Activated CD4-positive, alpha-beta T cell treated with anti-CD3 and anti-CD28 coated beads, Interleukin-2, amount 10 ng/mL, durations not matched to agents 24 days and 14 days (primary cell): Measurements from ENCODE around the gene ZNF318. TPM values are rescaled to one million over a fixed set of nuclear protein-coding genes. Genes with fewer than 3 reads are reported as not detected.

Experiments
- DNase-seq: peaks from one replicate; pipeline ENCODE4 v3.0.0; 2022
- H3K27ac Mint-ChIP-seq: one replicate; pipeline ENCODE4 v1.8.0; 2022; ENCODE audit warnings: mild to moderate bottlenecking, mixed read lengths
- H3K27me3 Mint-ChIP-seq: one replicate; pipeline ENCODE4 v1.8.0; 2022; ENCODE audit warnings: mixed read lengths
- H3K36me3 Mint-ChIP-seq: one replicate; pipeline ENCODE4 v1.8.0; 2022; ENCODE audit warnings: low read depth, mild to moderate bottlenecking, mixed read lengths
- H3K4me1 Mint-ChIP-seq: one replicate; pipeline ENCODE4 v1.8.0; 2021; ENCODE audit warnings: mixed read lengths
- H3K4me3 Mint-ChIP-seq: one replicate; pipeline ENCODE4 v1.8.0; 2022; ENCODE audit warnings: mild to moderate bottlenecking, moderate library complexity, mixed read lengths
- H3K9me3 Mint-ChIP-seq: one replicate; pipeline ENCODE4 v1.8.0; 2021; ENCODE audit warnings: mixed read lengths
- intact Hi-C: fragments of 100-400 bp; cut with micrococcal nuclease; formaldehyde crosslinking; loops from one replicate; pipeline ENCODE4 v1.15.1; 2023
- total RNA-seq: library from RNA; stranded (reverse); gene quantifications from 2 replicates; pipeline ENCODE4 v1.2.3, GENCODE V29; 2022

Gene ZNF318
- total RNA-seq, 1 donor from 2014 or later: 10.3 TPM

GRCh38 chr6:43297644-43298564 is 71.5 kb downstream of the ZNF318 start, which contains the start of gene SLC22A7:
Gene SLC22A7 (plus strand): TSS chr6:43298260. CDS start chr6:43298359, 99 bp downstream.
- DNase-seq: no peak
- intact Hi-C loops: no loop called here
- no peaks in the 10 kb centered on the region for H3K4me1 Mint-ChIP-seq
- H3K9me3 Mint-ChIP-seq: no peaks in the 10 kb centered on the region
- H3K27me3 Mint-ChIP-seq: peaks cover 19% of the 10 kb centered on the region
- no peak within 1 kb of the TSS for H3K4me3 Mint-ChIP-seq
- no peak within 1 kb of the TSS for H3K27ac Mint-ChIP-seq
- no peaks in the 10 kb centered on the region for H3K36me3 Mint-ChIP-seq

DNA sequence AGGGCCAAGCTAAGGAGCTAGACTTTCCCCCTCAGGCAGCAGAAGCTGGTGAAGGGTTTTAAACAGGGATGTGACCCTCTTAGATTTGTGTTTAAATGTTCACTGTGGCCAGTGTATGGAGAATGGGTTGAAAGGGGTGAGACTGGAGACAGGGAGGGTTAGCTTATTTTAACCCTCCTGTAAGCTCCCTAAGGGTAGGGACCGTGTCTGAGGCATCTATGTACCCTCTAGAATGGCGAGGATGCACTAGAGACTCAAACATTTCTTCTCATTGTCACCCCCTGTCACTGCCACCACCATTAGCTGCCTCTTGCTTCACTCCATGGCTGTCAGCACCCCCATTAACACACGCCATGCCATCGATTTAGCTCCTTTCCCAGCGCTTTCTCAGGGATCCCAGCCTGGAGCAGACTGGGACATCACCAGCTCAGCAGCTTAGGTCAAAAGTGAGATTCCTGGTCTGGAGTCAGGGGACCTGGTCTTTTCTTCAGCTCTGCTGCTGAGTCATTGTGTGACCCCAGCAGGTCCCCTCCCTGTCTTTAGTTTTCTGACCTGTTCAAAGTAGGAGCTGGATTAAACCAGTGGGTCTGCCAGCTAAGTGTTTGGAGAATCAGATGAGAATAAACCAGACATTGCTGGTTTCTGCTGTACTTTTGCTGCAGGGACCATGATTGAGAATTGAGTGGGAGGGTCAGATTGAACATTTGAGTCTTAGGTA is 72.5 kb downstream of the ZNF318 start:
- no peak for DNase-seq
- H3K4me1 Mint-ChIP-seq: no peaks in the 10 kb centered on the region
- H3K27ac Mint-ChIP-seq: no peak overlapping the region
- intact Hi-C loops: no loop called here
- no peaks in the 10 kb centered on the region for H3K9me3 Mint-ChIP-seq
- H3K4me3 Mint-ChIP-seq: no peak overlapping the region
- no peaks in the 10 kb centered on the region for H3K36me3 Mint-ChIP-seq
- H3K27me3 Mint-ChIP-seq: peaks cover 19% of the 10 kb centered on the region

DNA sequence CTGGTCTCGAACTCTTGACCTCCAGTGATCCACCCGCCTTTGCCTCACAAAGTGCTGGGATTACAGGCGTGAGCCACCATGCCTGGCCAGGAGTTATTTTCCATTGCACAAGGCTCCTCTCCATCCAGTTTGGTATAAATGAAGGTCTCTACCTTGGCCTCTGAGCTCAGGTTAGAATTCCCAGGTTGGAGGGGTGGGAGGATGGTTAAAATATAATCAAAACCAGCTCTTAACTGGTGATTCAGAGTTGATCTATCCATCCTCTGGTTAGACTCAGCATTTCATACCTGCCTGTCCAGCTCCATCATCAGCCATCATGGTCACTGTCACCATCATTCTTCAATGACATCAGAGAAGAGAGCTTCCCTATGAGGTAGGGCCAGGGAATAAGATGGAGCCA is 74.0 kb downstream of the ZNF318 start:
- Mint-ChIP-seq H3K27ac (no peak overlapping the region), H3K4me3 (no peak overlapping the region), H3K9me3 (no peaks in the 10 kb centered on the region), H3K4me1 (no peaks in the 10 kb centered on the region), H3K36me3 (no peaks in the 10 kb centered on the region), H3K27me3 (peaks cover 19% of the 10 kb centered on the region)
- no peak for DNase-seq
- intact Hi-C loops: no loop called here

GRCh38 chr6:43294536-43294935 is 74.9 kb downstream of the ZNF318 start:
- no peak overlapping the region for H3K27ac Mint-ChIP-seq
- peaks cover 15% of the 10 kb centered on the region for H3K27me3 Mint-ChIP-seq
- intact Hi-C loops: no loop called here
- DNase-seq: no peak
- H3K4me1 Mint-ChIP-seq: no peaks in the 10 kb centered on the region
- H3K4me3 Mint-ChIP-seq: no peak overlapping the region
- no peaks in the 10 kb centered on the region for H3K36me3 Mint-ChIP-seq
- H3K9me3 Mint-ChIP-seq: no peaks in the 10 kb centered on the region

- H3K4me1 Mint-ChIP-seq: no peaks in the 10 kb centered on the region
- H3K27ac Mint-ChIP-seq: no peak overlapping the region
- no peak for DNase-seq
- intact Hi-C loops: no loop called here
- no peaks in the 10 kb centered on the region for H3K9me3 Mint-ChIP-seq
- H3K36me3 Mint-ChIP-seq: no peaks in the 10 kb centered on the region
- peaks cover 14% of the 10 kb centered on the region for H3K27me3 Mint-ChIP-seq
- H3K4me3 Mint-ChIP-seq: no peak overlapping the region
Measured at GRCh38 chr6:43293698-43294097, 75.7 kb downstream of the ZNF318 start.

DNA sequence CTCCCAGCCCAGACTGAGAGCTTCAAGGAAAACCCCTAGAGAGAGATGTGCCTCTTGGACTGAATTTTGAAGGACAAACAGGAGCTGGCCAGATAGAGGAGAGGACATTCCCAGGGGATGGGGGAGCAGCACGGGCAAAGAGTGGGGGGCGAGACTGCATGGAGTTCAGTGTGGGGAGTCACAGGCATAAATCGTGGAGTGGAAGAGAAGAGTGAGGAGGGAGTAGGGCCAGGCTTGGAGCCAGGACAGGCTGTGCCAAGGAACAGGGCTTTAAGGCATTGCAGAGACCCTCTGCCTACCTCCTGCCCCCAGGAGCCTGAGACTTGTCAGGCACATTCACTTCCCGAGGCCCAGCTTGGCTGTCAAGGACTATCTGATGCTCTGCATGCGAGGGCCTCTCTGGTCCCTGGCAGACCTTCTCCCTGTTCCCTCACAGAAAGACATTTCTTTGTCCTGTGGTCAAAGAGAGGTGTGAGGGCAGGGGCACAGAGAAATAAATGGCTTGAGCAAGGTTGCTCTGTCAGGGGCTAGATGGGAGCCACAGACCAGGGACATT is 76.6 kb downstream of the ZNF318 start:
- Mint-ChIP-seq H3K4me3 (no peak overlapping the region), H3K27me3 (peaks cover 16% of the 10 kb centered on the region), H3K27ac (no peak overlapping the region), H3K36me3 (no peaks in the 10 kb centered on the region), H3K4me1 (no peaks in the 10 kb centered on the region), H3K9me3 (no peaks in the 10 kb centered on the region)
- intact Hi-C loops: no loop called here
- no peak for DNase-seq

DNA sequence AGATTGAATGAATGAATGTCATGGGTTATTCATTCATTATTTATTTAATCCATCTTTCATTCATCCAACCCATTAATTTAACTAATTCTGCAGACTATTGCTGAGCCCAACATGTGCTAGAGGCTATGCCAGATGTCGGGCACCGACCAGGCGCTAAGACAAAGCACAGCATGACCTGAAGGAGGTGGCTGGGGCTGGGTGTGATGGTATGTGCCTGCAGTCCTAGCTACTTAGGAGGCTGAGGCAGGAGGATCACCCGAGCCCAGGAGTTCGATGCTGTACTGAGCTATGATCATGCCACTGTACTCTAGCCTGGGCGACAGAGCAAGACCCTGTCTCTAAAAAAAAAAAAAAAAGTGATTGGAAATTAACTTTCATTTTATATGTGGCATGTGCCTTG is 77.1 kb downstream of the ZNF318 start:
- intact Hi-C loops: no loop called here
- DNase-seq: no peak
- peaks cover 18% of the 10 kb centered on the region for H3K27me3 Mint-ChIP-seq
- no peaks in the 10 kb centered on the region for H3K36me3 Mint-ChIP-seq
- no peaks in the 10 kb centered on the region for H3K4me1 Mint-ChIP-seq
- H3K27ac Mint-ChIP-seq: no peak overlapping the region
- no peak overlapping the region for H3K4me3 Mint-ChIP-seq
- no peaks in the 10 kb centered on the region for H3K9me3 Mint-ChIP-seq

GRCh38 chr6:43291708-43292107 is 77.7 kb downstream of the ZNF318 start:
- Mint-ChIP-seq H3K36me3 (no peaks in the 10 kb centered on the region), H3K9me3 (no peaks in the 10 kb centered on the region), H3K4me3 (no peak overlapping the region), H3K4me1 (no peaks in the 10 kb centered on the region), H3K27ac (no peak overlapping the region), H3K27me3 (peaks cover 16% of the 10 kb centered on the region)
- intact Hi-C loops: no loop called here
- no peak for DNase-seq

DNA sequence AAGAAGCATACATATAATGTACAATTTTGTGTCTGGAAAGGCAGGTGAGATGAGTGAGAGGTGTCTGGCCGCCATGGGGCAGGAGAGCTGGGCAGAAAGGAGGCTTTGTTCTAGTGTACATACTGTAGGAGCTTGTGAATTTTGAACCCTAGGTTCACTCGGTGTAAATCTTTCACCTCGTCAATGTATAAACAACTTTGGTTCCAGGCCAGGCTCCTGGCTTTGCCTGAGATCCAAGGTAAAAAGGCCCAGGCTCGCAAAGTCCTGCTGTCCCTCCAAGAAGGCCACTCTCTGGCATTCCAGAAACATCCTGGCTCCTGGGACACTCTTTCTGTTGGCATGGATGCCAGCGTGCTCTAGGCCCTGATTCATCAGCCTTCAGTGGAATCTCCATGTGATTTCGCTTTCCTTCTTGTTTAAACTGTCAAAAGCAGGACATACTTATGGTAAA is 78.5 kb downstream of the ZNF318 start:
- no peak overlapping the region for H3K4me3 Mint-ChIP-seq
- no peak overlapping the region for H3K27ac Mint-ChIP-seq
- H3K4me1 Mint-ChIP-seq: no peaks in the 10 kb centered on the region
- no peaks in the 10 kb centered on the region for H3K36me3 Mint-ChIP-seq
- no peak for DNase-seq
- H3K27me3 Mint-ChIP-seq: peaks cover 18% of the 10 kb centered on the region
- intact Hi-C loops: no loop called here
- no peaks in the 10 kb centered on the region for H3K9me3 Mint-ChIP-seq

- Mint-ChIP-seq H3K27ac (no peak overlapping the region), H3K36me3 (no peaks in the 10 kb centered on the region), H3K4me1 (no peaks in the 10 kb centered on the region), H3K27me3 (peaks cover 23% of the 10 kb centered on the region), H3K9me3 (no peaks in the 10 kb centered on the region), H3K4me3 (no peak overlapping the region)
- DNase-seq: no peak
- intact Hi-C loops: no loop called here
Measured at GRCh38 chr6:43290339-43290904, 79.0 kb downstream of the ZNF318 start.

DNA sequence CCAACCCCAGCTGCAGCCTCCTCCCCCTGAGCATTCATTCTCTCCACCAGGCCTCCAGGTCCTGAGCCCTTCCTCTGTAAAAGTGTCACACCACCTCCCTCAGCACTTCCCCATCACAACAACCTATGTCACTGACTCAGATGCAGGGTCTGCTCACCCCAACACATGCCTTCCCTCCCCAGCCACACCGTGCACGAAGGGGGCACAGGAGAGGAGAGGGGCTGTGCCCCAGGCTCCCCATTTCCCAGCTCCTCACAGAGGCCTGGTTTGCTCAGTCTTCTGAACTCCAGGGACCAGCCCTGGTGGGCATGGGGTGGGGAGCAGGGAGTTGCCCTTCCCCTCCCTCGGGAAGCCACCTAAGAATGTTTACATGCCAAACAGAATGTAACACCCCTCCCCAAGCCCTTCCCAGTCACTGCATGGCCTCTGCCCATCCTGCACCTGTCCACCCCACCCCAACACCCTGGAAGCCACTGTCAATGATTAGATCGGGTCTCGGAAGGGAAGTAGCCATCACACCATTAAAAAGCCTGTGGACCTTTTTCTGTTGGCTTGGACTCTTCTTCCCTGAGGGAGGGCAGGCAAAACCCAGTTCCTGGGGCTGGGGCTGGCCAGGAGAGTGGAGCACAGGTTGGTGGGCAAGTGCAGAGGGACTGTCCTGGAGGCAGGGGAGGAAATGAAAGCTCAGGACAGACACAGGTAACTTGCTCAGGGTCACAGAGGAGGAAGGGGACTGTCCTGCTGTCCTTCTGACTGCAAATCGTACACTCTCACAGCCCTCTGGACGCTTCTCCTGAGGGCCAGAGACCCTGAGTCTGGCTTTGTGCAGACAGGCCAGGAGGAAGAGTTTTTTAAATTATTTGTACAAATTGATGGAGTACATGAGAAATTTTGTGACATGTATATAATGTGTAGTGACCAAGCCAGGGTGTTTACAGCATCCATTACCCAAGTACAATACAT is 81.4 kb downstream of the ZNF318 start:
- intact Hi-C loops: no loop called here
- no peak for DNase-seq
- peaks cover 26% of the 10 kb centered on the region for H3K27me3 Mint-ChIP-seq
- H3K4me3 Mint-ChIP-seq: no peak overlapping the region
- H3K27ac Mint-ChIP-seq: no peak overlapping the region
- H3K36me3 Mint-ChIP-seq: no peaks in the 10 kb centered on the region
- no peaks in the 10 kb centered on the region for H3K9me3 Mint-ChIP-seq
- H3K4me1 Mint-ChIP-seq: no peaks in the 10 kb centered on the region

DNA sequence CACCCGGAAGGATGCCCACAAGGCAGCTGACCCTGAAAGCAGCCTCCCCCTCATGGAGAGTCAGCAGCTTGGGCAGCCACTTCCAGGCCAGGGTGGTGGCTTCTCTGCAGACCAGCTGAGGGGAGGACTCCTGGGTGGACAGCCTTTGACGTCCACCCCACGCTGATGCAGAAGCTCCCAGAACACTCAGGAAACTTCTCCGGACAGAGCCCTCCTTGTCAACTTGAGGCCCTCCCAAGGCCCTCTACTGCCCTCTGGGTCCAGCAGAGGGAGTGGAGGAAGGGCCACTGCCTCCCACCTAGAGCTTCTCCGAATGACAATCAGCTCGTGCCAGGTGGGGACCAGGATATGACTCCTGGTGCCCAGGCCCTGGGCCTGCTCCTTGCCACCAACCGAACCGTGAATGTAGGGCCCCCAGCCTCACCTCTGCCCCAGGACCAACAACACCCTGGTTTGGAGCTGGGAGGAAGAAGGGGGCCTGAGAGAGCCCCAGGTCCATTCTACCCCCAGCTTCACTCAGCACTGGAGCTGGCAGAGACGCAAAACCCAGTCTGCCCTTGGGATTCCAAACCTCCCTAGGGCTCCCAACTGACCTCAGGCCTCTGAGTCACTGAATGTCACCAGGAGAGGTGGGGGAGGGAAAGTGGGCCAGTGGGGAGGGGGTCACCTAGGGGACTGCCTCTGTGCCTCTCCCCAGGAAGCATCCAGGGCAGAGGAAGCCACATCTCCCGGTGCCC is 82.3 kb downstream of the ZNF318 start:
- H3K9me3 Mint-ChIP-seq: no peaks in the 10 kb centered on the region
- H3K4me1 Mint-ChIP-seq: no peaks in the 10 kb centered on the region
- intact Hi-C loops: no loop called here
- no peak overlapping the region for H3K27ac Mint-ChIP-seq
- no peak overlapping the region for H3K4me3 Mint-ChIP-seq
- peaks cover 28% of the 10 kb centered on the region for H3K27me3 Mint-ChIP-seq
- DNase-seq: no peak
- H3K36me3 Mint-ChIP-seq: no peaks in the 10 kb centered on the region
